Left hindlimb (tissue), 1 donor: ENCODE measurements around the gene SPATA19.
"Not testable (repeated sequence)": the region's sequence is repeated elsewhere in the genome, so short reads cannot be mapped to it uniquely, and the experiment has no call there.

Experiments
- DNase-seq: peaks from one replicate; pipeline ENCODE4 v3.0.0-alpha.2; 2018

Gene SPATA19

GRCh38 chr11:133845413-133845812 is at the start of gene SPATA19:
TSS of gene SPATA19 (minus strand) at chr11:133845513. CDS start at chr11:133845446, 67 bp downstream.
- no peak for DNase-seq

GRCh38 chr11:133895061-133895479 is 49.8 kb upstream of the SPATA19 start:
- DNase-seq: no peak

GRCh38 chr11:133893381-133893780 is 48.1 kb upstream of the SPATA19 start:
- DNase-seq: no peak

- no peak for DNase-seq
Observed at GRCh38 chr11:133892584-133893380, 47.5 kb upstream of the SPATA19 start.

- no peak for DNase-seq
Observed at GRCh38 chr11:133892126-133892525, 46.8 kb upstream of the SPATA19 start.

GRCh38 chr11:133889893-133890292 is 44.6 kb upstream of the SPATA19 start:
- no peak for DNase-seq

GRCh38 chr11:133889188-133889587 is 43.9 kb upstream of the SPATA19 start:
- no peak for DNase-seq

- DNase-seq: no peak
Observed at GRCh38 chr11:133887692-133888332, 42.5 kb upstream of the SPATA19 start.

- DNase-seq: no peak
Observed at GRCh38 chr11:133886029-133886428, 40.7 kb upstream of the SPATA19 start.

GRCh38 chr11:133872160-133872559 is 26.8 kb upstream of the SPATA19 start:
- DNase-seq: no peak

- no peak for DNase-seq
Observed at GRCh38 chr11:133867456-133867855, 22.1 kb upstream of the SPATA19 start.

- DNase-seq: no peak
Observed at GRCh38 chr11:133865466-133865865, 20.2 kb upstream of the SPATA19 start.

GRCh38 chr11:133864756-133865155 is 19.4 kb upstream of the SPATA19 start:
- DNase-seq: no peak

- DNase-seq: no peak
Observed at GRCh38 chr11:133860151-133860550, 14.8 kb upstream of the SPATA19 start.

GRCh38 chr11:133854330-133854960 is 9.1 kb upstream of the SPATA19 start:
- not testable (repeated sequence) for DNase-seq

- DNase-seq: no peak
Observed at GRCh38 chr11:133844217-133844616, 1.1 kb downstream of the SPATA19 start.

GRCh38 chr11:133843454-133843987 is 1.8 kb downstream of the SPATA19 start:
- DNase-seq: no peak

GRCh38 chr11:133842730-133843129 is 2.6 kb downstream of the SPATA19 start:
- DNase-seq: no peak

- no peak for DNase-seq
Observed at GRCh38 chr11:133842053-133842452, 3.3 kb downstream of the SPATA19 start.

- no peak for DNase-seq
Observed at GRCh38 chr11:133841279-133842043, 3.9 kb downstream of the SPATA19 start.

GRCh38 chr11:133840479-133840941 is 4.8 kb downstream of the SPATA19 start:
- DNase-seq: no peak
